Stimulated activated naive CD4-positive, alpha-beta T cell treated with Interleukin-2 at 50 U/mL for 16 hours (primary cell): ENCODE data around the gene GRIA3.
"Not testable (repeated sequence)": the region's sequence is repeated elsewhere in the genome, so short reads cannot be mapped to it uniquely, and the experiment has no call there.

ENCODE experiments used
- DNase-seq: peaks from one replicate; lab custom pipeline; 2025; lab: John Stamatoyannopoulos, UW

The GRIA3 gene

DNA sequence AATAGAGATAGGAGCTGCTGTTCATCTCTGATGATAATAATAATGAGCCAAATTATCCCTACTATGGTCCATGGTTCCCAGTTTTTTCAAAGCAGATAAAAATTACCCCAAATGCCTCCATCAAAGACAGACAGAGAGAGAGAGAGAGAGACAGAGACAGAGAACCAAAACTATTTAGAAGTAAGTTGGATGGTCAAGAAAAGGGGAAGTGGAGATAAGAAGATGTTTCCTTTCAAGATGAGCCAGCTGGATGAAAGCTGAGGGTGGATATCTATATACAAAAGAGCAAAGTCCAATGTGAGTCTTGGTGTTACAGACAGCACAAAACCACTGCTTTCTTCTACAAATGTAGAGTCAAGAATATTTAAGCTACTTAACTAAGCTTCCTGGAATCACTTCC, 173.9 kb downstream of the GRIA3 start:
- no peak for DNase-seq

DNA sequence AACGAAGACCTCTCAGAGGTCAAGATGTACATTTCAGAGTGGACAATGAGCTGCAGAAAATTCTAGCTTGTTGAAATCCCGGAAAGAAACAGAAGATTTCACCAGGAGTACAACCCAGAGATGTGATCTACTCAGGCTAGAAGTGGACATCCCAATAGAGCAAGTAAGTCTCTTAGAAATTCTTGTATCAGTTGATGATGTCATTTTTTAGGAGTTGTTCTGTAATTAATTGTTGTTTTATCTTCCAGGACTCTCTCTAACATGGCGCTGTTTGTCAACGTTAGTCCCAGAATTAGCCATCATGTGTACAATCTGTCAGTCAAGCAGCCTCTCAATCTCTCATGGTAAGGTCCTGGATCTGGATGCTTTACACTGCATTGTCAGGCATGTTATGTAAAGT, 174.4 kb downstream of the GRIA3 start:
- DNase-seq = no peak

DNA sequence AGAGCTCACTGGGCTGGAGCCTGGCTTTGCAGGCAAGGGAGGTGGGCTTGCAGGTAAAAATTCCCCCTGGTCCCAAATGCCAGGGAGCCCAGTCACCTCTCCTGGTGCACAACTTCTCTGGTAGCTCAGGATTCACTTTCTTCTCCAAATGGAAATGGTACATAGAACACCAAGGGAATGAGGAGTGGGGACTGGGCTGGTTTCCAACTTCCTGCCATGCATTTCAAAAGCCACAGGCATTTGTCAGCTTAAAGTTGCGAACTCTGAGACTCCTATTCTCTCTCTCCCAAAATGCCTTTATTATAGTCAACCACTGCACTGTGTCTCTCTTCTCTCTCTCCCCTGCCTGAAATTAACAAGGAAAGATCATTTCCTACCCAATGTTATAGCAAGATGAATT, 177.3 kb downstream of the GRIA3 start:
- no peak for DNase-seq

DNA sequence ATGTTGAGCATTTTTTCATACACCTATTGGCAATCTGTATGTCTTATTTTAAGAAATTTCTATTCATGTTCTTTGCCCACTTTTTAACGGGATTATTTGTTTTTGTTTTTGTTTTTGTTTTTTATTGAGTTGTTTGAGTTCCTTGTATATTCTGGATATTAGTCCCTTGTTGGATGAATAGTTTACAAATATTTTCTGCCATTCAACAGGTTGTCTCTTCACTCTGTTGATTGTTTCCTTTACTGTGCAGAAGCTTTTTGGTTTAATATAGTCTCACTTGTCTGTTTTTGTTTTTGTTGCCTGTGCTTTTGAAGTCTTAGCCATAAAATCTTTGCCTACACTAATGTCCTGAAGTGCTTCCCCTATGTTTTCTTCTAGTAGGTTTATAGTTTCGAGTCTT, 202.1 kb downstream of the GRIA3 start:
- not testable (repeated sequence) for DNase-seq

DNA sequence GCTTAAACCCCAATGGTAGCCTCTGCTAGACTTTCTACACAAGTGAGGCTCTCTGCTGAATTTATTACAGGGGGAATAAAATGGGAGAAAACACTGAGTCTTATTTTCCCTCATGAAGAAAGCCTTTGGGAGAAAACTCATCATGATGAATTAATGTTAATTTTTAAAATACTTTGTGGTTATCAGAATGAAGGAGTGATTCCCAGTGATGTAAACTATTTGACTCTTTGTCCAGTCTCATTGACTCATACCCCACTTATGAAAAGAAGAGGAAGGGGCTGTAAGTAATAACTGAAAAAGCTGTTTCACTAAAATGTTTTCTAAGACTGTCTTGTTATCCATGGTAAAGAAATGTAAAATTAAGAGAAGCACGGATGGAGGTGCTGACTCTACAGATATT, 208.8 kb downstream of the GRIA3 start:
- DNase-seq = no peak

DNA sequence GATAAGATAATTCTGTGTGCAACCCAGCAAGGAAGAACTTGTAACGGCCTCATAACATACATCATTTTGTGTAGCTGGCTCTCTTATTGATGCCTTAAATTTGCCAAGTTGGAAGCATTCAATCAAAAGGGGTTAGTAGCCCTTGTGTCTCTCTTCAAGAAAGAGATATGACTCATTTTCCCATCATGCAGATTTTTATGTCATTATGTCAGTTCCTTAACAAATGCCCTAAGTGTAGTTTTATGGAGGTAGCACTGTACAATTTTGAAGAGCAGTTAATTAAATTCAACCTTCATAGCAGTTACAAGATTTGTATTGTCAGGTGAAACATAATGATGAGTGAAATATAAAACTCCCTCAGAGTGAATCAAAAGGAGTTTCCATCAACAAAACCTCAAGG, 215.6 kb downstream of the GRIA3 start:
- no peak for DNase-seq

DNA sequence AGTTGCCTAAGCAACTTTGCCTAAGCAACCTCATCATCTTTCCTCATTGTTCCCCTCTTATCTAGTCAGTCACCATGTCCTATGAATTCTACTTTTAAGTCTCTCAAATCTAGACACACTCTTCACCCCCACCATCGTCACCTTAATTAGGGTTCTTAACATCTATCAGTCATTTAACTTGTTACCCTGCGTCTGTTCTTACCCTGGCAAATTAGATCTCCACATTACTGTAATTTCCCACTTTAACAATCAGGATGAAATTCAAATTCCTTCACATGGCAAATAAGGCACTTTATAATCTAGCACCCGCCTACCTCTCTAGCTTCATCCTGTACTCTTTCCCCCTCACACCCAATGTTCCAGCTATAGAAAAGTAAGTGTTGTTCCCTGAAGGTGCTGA, 221.2 kb downstream of the GRIA3 start:
- DNase-seq = no peak

DNA sequence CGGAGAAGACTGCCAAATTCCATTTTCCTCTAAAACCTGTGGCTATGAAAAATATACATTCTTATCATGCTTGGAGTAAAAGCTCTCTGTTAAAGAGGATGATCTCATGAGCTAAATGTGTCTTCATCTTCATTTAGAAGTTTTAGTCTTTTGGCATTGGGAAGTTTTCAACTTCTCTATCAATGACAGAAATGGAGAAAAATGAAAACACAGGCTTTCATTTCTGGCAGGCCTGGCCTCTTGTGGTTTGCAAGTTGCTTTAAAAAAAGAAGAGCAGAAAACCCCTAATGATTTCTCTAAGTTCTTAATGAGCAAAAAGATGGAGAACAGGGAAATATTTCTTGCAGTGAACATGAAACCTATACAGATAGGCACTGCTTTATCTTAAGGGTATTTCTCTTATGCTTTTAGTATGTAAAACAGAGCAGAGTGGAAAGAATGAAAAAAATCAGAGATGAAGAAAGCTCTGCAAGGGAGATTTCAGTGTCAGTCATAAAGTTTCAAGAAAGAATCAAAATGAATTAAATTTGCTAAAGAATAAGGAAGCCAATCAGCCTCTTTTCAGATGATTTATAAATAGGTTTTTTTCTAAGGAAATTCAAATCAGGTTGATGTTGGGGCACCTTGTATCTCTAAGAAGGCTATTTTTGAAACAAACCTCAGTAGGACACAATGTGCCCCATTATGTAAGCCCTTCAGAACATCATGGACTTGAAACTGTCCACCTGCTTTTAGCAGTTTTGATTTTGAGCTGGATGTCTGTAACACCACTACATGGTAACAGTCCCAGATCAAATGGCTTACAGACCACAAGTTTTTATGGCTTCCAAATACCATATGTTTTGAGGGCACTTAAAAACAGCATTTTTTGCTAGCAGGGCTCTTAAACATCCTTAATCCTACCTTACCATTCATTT, 225.0 kb downstream of the GRIA3 start:
- DNase-seq = no peak

DNA sequence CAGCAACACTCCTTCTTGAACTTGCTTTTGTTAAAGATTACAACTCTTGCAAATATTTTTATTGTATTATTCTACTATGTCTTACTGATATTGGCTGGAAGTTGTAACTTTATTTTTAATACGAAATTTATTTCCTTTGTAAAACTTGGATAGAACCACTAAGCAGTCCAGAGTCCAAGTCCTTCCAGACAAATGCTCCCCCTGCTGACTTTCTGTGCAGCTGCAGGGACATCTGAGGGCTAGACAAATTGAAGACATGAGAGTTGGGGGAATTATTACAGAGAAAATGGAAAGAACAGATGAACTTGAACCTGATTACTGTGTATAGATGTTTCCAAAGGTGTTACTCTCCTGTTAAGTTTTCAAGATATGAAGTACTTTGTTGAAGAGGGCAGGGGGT, 238.8 kb downstream of the GRIA3 start:
- DNase-seq = no peak

DNA sequence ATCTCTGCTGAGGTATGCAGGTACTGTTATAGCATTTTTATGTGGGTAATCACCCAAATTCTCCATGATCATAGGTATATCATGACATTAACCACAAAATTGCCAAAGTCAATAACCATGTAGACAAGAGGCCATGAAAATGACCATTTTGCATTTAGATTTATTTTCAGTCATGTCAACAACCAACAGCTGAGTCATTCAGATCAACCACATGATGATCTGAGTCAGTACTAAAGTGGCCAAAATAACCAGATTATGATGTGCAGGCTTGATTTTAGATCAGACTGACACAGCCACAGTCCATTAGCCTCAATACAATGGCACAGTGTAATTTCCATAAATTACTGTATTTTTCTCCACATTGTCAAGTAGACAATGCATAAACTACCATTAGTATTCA, 240.5 kb downstream of the GRIA3 start:
- no peak for DNase-seq

DNA sequence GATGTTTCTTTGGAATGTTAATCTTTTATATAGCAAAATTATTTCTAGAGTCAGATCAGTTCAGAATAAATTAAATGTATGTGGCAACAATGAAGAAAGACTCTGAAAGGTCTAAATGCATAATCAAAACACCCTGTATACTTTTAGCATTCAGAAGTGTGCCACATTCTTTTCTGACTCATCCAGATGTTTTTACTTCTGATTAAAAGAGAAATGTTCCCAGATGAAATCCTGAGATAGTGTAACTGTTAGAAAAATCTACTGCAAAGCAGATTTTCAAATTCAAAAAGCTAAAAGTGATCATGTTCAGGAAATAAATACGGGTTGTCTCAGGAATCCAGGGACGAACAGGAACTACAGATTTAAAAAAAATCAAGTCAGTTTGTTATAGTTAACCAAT, 241.4 kb downstream of the GRIA3 start:
- no peak for DNase-seq

DNA sequence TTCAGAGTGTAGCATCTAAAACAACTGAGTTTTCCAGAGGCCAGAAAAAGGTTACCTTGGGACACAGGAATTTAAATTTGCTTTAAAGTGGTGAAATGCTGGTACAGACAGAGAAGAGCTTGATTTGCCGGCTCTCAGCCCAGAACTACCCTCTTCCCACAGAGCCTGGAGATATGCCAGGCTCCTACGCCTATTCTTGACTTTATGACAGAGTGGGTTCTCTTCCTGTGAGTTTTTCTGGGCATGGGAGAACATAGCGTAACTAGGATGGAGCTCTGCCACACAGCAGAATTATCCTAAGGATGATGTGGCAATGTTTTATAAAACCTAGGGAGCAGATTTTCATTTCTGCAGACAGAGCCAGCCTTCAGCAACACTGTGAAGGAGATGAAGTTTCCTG, 241.8 kb downstream of the GRIA3 start:
- DNase-seq = no peak

DNA sequence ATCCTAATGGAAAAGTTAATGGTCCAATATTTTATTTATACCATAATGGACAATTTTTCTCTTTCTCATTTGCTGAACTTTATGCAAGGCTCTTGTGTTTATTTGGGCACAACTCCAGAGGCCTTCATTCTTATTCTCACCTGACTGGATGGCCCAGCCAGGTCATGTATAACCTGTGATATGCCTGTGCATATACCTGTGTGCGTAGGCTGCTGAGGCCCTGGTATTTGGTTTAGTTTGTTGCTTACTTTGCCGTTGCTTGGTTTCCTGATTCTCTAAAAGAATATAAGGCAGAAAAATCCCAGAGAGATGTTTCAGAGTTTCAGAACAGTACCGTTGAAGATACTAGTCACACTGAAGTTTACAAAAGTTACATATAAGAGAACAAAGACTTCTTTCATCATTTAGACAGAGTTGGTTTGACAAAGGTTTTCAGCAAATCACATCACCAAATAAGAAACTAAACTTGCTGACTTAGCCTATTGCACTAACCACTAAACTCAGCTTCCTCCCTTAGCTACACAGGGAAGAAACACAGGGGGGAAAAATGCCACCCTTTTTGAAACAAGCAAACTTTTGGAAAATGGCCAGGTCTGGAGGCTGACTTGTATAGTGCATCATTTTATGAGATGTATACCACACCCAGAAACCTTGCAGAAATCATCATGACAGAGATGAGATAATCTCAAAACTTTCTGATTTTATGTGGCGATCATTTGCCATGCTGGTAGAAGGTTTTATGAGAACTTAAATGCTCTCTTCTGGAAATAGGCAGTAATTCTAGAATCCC, 248.5 kb downstream of the GRIA3 start:
- DNase-seq = no peak

DNA sequence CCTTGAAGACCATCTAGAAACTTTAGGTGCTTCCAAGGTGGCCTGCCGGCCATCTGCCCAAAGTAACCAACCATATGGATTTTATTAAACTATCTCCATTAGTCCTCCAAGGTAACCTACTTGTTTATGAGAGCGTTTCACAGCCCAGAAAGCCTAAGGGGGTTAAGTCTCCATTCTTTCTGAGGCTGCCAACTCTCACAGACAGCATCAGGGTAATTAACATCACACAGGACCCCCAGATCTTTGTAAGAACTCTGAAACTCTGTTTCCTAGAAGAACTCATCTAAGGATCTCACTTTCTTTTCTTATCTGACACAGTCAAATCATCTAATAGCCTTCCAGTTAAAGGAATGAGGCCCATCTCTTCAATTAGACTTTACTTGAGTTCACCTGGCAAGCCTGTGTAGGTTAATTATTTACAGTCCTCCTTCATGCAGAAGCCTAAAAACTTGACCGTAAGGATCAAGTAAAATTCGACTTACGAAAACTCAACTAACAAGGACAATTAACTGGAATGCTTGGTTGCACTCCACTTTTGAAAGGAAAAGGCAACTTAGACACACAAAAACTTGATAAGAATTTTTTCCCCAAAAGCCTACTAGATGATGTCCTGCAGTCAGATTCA, 252.5 kb downstream of the GRIA3 start:
- DNase-seq = no peak

DNA sequence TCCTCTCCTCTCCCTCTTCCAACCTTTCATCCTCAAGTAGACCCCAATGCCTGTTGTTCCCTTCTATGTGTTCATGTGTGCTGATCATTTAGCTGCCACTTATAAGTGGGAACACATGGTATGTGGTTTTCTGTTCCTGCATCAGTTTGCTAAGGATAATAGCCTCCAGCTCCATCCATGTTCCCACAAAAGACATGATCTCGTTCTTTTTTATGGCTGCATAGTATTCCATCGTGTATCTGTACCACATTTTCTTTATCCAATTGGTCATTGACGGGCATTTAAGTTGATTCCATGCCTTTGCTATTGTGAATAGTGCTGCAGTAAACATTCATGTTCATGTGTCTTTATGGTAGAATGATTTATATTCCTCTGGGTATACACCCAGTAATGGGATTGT, 255.8 kb downstream of the GRIA3 start:
- DNase-seq = not testable (repeated sequence)

DNA sequence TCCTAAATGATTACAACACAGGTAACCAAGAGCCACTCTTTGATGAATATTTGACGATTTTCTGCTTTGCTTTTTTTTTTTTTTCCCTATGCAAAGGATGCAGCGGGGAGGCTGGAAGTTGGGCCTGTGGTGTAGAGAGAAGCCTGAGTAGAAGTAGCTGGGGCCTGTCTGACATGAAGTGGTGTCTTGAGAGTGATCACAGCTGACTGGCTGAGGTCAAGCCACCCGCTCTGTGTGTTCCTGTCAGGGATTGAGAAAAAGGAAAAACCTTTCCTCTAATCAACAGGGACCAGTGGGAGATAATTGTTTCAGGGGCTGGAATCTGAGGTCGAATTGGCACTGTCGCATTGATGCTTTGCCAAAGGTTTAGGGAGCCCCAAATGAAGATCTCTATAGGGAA, 258.7 kb downstream of the GRIA3 start:
- DNase-seq = no peak

DNA sequence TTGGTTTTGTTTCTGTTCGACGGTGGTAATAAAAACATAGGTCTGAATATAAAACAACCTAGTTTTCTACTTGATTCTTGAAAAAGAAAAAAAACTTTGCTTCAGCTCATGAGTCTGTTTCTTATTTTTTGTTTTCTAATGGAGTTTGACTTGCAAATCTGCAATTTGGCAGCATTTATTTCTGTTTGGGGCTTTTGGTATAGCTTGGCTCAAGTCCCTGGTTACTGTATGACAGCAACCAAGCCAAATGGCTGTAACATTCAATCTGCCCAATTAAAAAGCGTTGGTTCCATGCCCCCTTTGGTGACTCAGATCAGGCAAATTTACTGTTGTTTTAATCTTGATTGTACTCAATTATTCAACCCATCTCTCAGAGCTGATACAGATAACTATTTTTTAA, 263.4 kb downstream of the GRIA3 start:
- DNase-seq = no peak

DNA sequence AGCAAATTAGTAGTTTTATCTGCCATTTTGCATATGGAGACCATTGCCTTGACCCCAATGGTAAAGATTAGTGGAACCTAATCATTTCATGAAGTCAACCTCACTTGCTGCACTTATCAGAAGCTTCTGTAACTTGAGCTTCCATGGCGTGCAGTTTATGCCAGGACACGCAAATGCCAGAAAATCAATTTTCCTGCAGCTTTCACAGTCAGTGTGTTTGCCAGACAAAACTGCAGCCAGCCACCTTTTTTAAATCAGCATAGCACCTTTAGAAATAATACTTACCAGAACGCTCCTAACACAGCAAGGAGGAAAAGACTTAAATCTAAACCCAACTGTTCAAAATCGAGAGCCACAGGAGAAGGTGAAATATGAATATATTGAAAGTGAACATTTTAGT, 265.3 kb downstream of the GRIA3 start:
- DNase-seq = no peak

DNA sequence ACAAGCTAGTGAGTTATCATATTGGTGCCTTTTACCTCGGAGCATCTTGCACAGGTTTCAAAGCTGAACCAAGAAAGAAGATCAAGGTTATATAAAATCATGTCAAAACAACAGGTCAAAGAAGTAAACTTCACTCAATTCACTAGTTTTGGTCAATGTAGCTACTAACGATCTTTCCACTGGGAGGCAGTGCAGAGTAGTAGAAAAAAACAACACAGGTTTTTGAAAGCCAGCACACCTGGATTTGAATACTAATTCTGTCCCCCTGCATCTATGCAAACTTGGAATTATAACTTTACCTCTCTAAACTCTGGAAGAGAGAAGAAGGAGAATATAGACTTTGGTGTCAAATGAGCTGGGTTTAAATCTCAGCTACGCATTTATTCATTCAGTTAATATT, 266.1 kb downstream of the GRIA3 start:
- DNase-seq = no peak

DNA sequence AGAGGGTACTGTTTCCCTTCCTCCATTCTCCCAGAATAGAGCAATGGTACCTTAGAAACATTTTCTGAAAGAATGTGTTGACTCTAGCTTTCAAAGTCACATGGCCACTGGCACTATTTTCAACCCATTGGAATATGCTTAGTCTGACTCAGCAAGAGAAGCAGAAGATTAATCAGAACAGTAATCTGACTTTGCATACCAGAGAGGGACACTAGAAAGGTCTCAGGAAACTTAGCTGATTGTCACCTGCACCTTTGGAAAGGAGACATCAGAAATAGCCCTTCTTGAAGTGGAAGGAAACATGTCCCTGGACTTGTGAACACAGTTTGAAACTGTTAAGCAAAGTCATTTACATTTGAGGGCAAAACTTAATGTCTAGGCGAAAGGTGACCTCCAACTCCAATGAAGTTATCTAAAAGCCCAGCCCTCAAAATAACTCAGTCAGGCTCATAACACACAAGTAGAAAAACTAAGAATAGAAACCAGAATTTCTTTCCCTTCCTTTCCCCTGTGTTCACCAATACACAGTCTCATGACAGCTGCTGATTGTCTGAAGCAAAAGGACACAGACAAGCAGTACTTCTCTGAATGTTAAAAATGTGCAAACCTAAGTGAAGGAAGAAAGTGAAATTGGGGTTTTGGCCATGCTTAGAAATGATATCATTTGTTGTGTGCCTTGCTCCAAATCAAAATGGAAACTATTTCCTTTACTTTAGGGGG, 270.8 kb downstream of the GRIA3 start:
- DNase-seq = no peak

DNA sequence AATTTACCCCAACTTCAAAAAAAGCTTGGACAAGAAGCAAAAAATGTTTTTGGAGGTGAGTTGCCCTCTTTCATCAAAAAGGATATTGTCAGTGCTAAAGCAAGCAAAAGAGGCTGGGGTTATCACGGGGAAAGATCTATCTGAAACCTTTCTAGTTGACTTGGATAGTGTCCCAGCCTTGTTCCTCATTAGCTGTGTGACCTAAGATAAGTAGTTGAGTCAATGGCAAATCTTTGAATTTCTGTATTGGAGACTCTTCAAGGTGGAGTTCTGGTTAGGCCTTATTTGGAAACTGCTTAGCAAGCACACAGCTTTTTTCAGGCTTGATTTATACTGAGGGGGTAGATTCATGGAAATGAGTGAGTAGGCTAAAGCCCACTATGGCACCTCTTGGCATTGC, 271.6 kb downstream of the GRIA3 start:
- DNase-seq = no peak

DNA sequence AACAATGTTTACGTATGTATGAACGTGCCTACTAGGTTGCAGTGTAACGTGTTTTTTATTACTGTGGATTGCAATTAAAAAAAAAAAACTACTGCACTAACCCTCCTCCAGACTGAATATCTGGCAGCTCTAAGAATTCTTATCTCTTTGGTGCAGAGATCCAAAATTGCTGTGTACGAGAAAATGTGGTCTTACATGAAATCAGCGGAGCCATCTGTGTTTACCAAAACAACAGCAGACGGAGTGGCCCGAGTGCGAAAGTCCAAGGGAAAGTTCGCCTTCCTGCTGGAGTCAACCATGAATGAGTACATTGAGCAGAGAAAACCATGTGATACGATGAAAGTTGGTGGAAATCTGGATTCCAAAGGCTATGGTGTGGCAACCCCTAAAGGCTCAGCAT, 280.6 kb downstream of the GRIA3 start:
- DNase-seq = no peak
